PFSK-1 (cell line): ENCODE results near the gene MYH9.

Source experiments
- POLR2AphosphoS5 ChIP-seq: IDR thresholded peaks from 2 replicates; pipeline ENCODE4 v1.6.1; 2012; ENCODE audit warnings: low read depth, mild to moderate bottlenecking, control low read depth, low read length, moderate library complexity
- REST ChIP-seq, 2 experiments: IDR thresholded peaks; 2 replicates each; pipeline versions ENCODE4 v1.6.1 to v1.8.0; 2011 to 2012; ENCODE audit warnings: low read depth in 2 of 2, low read length in 2 of 2, control low read depth in 1 of 2, inconsistent platforms in 1 of 2, mild to moderate bottlenecking in 1 of 2, moderate library complexity in 1 of 2; ENCODE audit not compliant: insufficient read depth in 1 of 2

GRCh38 chr22:36287881-36288515, 99.8 kb downstream of the MYH9 start:
- TF ChIP-seq REST (IDR thresholded peaks at IDR 0.05; ENCODE audit: insufficient read depth in 1 of 2, low read depth in 2 of 2, low read length in 2 of 2) (no peak), POLR2AphosphoS5 (no peak)
